22Rv1 (cell line): Measurements from ENCODE around the gene EGFR.

Experiments
- CTCF ChIP-seq: fragments of 450-650 bp; IDR thresholded peaks from 2 replicates; pipeline ENCODE4 v1.5.1; 2017; ENCODE audit warnings: mild to moderate bottlenecking
- ZFX ChIP-seq: fragments of 450-650 bp; IDR thresholded peaks from 2 replicates; pipeline ENCODE4 v1.6.1; 2017; ENCODE audit warnings: antibody characterized with exemption, borderline replicate concordance

GRCh38 chr7:55030314-55030713 is 11.5 kb downstream of the EGFR start:
- TF ChIP-seq CTCF (no peak), ZFX (no peak)
